GM12873 (cell line): ENCODE data around the gene CD109.

Source experiments
- CTCF ChIP-seq: IDR thresholded peaks from 2 replicates; pipeline ENCODE4 v1.5.1; 2012; ENCODE audit warnings: low read depth, mild to moderate bottlenecking, moderate library complexity, low read length, control low read depth; ENCODE audit not compliant: insufficient read depth; ENCODE audit errors: missing control alignments

The CD109 gene

GRCh38 chr6:73867411-73867810, 171.4 kb downstream of the CD109 start:
- TF ChIP-seq CTCF = no peak

DNA sequence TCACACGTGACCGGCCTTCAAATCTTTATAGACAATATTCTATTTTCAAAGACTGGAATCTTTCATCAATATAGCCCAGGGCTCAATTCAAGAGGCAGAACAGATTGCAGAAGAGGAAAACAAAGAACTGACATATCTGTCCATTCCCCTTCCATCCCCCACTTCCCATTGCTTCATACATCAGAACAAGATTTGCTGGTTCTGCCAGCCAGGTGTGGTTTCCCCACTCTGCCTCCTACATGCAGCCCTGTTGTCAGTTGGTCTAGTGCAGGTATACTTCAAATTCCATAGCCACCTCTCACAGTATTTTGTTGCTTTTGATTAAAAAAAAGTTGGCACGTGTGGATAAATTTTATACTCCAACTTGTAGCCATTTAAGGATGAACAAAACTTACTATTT, 174.9 kb downstream of the CD109 start:
- TF ChIP-seq CTCF = no peak

GRCh38 chr6:73873081-73873480, 177.1 kb downstream of the CD109 start:
- TF ChIP-seq CTCF = no peak
